ENCODE measurements around the gene CHRM4.

The CHRM4 gene

GRCh38 chr11:46402957-46403902 lies 11.7 kb upstream of the CHRM4 start:
- DNase-seq, result no peak

GRCh38 chr11:46397526-46397925 lies 6.0 kb upstream of the CHRM4 start:
- DNase-seq, result no peak

DNA sequence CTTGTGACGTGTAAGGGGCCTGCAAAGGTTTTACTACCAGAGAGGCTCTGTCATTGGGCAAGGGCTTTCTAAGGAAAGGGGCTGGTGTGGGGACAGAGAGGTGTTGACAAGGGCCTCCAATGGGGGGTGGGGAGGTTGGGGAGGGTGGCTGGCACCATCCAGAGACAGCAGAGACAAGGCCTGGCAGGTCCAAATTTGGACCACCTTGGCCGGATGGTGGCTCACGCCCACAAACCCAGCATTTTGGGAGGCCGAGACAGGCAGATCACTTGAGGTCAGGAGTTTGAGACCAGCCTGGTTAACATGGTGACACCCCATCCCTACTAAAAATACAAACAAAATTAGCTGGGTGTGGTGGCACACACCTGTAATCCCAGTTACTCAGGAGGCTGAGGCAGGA lies 2.2 kb upstream of the CHRM4 start:
- no peak for DNase-seq

- DNase-seq, result no peak
These were observed 1.6 kb upstream of the CHRM4 start for GRCh38 chr11:46393231-46393616.

DNA sequence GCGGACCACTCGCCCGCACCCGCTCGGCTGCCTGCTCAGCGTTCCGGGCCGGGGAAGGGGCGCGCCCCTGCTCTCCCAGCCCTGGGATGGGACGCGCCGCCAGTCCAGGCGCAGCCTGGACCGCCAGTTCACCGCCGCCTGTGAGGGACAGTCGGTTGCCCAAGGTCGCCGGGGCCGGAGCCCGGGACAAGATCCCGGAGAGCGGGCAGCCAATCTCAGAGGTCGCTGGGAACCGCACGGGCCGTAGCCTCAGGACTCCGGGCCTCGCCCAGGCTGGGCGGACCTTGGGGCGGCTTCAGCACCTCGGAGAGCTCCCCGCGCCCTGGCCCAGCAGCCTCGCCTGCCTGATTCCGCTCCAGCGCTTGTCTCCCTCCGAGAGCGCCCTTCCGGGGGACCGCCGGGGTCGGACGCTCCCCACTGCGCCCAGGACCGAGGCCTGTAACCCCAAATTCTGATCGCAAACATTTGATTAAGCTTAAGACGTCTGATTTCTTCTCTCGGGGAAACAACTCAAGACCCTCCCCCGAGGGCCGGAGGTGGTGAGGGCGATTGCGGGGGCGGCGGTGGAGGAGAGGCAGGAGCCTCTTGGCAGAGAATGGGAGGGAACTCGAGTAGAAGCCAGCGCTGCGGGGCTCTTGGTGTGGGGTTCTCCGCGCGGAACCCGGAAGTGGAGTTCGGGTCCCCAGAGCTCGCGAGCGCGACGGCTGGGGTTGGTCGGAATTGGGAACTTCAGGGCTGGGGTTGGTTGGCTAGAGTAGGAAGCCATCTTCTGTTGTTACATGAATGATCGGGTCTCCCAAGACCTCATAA lies 1.1 kb upstream of the CHRM4 start:
- DNase-seq, result peak; percentile 73 to 79

- no peak for DNase-seq
These were observed 394 bp downstream of the CHRM4 start for GRCh38 chr11:46391186-46391577.

DNA sequence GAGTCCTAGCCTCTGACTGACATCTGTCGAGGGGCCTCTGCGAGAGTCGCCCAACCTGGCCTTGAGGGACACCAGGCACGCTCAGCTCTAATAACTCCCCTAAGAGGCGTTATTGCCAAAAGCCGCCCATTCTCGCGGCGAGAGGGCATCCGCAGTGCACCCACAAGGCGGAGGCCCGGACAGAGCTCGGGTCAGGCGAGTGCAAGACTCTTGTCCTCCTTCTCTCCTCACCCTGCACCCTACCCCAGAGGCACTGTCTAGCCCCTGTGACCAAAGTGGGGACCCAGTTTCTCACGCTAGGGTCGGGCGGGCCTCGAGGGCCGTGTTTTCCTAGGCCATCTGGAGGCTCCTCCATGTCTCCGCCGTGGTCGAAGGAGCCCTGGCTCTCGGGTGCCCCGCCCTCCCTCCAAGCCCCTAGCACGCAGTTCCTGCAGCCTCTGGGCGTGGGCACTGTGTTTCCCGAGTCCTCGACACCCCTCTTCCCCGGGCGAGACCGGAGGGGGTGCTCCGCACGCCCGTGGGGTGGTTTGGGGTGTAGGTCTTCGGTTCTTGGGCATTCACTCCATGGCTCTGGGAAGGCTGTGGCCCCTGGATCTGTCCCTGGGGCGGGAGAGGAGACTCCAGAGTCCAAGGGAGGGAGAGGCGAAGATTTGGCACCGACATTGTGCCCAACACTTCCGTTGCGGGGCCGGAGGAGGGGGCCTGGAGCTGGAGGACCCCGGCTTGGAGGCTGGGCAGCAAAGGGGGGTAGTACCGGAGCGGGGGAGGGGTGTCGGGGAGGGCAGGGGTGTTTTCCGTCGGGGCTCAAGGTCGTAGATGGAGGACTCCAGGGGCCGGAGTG lies 1.0 kb downstream of the CHRM4 start:
- no peak for DNase-seq

DNA sequence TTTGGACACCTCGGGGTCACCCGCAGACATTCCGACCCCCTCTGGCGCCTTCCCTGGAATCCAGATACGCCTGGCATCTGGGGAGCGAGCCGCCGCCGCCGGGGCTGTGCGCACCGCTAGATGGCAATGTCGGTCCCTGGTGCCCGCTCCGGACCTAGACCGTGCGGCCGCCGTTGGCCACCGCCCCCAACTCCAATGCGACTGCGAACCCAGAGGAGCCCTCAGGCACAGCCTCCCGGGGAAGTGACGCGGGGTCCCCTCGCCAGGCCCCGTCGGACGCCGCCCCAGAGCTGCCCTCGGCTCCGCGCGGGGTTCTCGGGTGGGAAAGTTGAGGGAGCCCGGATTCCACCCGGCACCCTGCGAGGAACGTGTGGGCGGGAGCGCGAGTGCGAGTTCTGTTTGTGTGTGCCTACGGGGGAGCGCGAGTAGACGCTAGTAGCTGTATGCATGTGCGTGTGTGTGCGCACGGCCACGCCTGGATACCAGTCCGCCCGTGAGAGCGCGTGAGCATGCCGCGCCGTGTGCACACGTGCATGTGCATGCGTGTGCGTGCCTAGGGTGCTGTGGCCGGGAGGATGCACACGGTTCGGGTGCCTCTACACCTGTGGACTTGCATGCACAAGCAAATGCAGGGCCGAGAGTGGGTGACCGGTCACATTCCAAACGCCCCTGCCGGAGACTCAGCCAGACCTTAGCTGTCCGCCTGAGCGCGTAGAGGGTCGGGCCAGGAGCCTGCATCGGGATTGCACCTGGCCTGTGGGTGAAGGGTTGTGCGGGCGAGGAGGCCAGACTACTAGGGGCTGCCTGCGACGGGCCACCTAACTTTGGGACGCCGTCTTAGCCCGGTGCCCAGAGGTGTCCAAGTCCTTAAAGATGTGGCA lies 1.9 kb downstream of the CHRM4 start:
- peak in 1 of 2 donors; percentile 32 for DNase-seq

DNA sequence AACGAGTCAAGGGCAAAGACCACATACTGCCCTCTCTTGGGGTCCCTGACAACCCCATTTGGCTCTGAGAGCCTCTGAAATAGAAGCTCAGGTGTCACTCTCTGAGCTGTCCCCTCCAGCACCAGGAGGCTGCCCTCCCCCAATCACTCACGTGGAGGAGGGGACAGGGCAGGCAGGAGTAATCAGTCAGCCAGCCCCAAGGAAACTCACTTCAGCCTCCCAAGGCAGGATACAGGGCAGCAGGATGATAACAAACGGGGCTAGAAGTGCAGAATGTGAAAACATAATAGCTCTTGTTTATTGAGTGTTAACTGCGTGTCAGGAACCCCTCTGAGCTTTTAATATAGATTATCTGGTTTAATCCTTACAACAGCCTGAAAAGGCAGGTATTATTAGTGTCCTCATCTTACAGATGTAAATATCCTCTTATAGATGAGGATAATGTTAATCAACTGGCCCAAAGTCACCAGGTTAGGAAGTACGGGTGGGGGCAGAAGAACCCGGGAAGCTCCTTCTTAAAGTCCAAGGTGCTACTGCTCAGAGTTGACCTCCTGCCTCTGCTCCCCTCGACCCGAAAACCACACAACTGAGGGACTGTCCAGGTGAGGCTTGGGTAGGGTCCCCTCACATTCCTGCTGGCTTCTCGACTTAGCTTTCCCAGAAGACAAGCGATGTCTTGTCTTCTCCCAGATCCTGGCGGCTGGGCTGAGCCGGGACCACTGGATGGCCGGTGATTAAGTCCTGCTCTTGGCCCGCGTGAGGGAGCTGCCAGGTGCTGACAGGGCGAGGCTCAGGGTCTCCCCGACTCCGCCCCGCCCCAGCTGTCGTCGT lies 2.7 kb downstream of the CHRM4 start:
- no peak for DNase-seq

- no peak for DNase-seq
These were observed 3.5 kb downstream of the CHRM4 start for GRCh38 chr11:46387919-46388618.

DNA sequence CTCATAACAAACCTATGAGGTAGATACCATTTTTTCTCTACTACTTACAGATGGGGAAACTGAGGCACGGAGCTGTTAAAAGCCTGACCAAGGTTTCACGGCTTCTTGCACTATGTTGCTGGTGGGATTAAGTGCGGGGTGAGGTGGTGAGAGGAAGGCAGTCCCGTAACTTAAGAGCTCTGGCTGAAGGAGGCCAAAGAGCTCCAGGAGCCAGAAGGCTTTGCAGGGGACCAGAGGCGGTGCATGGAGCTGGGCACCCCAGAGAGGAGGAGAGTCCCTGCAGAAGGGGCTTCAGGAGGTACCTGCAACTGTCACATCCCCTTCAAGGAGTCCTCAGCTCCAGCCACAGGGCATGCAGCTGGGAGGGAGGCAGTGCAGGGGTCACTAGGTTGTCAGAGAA lies 4.1 kb downstream of the CHRM4 start:
- no peak for DNase-seq

DNA sequence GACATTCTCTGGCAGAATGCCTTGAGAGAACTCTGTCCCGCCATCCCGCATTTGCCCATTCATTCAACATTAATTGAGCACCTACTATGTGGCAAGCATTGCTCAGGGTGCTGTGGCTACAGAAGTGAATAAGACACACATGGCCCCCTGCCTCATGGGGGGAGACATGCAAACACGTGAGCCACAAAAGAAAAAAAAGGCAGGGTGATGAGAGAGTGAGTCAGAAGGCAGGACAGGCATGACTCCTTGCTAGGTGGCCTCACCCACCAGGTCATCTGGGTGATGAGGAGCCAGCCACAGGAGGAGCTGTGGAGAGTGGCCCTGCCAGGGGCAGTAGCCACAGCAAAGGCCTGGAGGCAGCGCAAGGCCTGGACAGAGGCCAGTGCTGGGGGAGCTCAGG lies 4.9 kb downstream of the CHRM4 start:
- no peak for DNase-seq

DNA sequence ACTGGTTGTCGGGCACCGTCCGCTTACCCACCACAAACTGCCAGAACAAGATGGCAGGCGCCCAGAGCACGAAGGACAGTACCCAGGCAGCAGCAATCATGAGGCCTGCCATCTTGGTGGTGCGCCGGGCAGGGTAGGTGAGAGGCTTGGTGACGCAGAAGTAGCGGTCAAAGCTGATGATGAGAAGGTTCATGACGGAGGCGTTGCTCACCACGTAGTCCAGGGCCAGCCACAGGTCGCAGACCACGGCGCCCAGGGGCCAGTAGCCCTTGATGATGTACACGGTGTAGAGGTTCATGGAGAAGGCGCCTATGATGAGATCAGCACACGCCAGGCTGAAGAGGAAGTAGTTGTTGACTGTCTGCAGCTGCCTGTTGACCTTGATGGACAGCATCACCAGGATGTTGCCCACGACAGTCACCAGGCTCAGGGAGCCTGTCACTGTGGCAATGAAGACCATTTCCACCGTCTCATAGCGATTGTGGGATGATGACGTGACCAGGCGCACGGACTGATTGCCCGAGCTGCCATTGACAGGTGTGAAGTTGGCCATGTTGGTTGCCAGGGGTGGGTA lies 5.5 kb downstream of the CHRM4 start:
- DNase-seq, result no peak

- no peak for DNase-seq
These were observed 6.2 kb downstream of the CHRM4 start for GRCh38 chr11:46385169-46386004.

GRCh38 chr11:46383974-46384701 lies 7.4 kb downstream of the CHRM4 start:
- no peak for DNase-seq

GRCh38 chr11:46383404-46383758 lies 8.2 kb downstream of the CHRM4 start:
- no peak for DNase-seq

GRCh38 chr11:46382646-46383403 lies 8.8 kb downstream of the CHRM4 start:
- DNase-seq, result no peak
